GM19035 (cell line): ENCODE results near the gene TBC1D5.

Experiments used
- ATAC-seq: cut with Tn5 transposase; IDR thresholded peaks from one replicate; pipeline ENCODE4 v1.9.1; 2021; ENCODE audit not compliant: unreplicated experiment

The TBC1D5 gene

DNA sequence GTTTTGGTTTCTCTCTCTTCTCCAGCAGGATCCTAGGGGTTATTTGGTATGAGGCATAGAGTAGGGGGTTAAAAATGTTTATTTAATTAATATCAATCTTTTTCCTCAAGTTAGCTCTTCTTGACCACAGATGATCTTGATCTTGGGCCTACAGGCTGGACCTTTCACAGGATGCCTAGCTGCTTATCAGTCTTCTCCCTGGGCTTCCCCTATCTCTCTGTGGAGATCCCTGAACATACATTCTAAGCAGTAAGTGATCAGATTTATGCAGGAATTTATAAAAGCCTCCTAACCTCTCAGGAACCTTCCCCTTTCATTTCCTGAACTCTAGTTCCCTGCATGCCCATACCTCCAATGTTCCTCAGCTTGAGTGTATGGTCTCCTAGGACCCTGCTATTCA is 428.3 kb downstream of the TBC1D5 start:
- ATAC-seq, result no peak

DNA sequence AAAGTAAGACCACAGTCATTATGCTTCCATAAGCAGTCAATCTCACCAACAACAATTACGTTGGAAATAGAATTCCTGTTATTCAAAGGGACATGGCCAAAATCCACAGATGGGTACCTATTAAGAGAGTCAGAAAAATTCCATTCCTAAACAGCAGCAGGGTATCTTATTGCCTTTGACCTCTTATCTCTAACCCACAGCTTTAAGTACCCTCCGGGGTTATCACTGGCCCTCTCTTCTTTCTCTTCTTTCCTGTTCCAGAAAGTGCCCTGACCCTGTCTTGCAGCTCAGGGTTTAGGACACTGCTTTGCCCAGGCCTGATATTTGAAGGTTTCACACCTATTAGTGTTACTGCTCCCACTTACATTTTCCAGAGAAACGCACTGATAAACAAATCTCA is 428.7 kb downstream of the TBC1D5 start:
- ATAC-seq, result no peak

DNA sequence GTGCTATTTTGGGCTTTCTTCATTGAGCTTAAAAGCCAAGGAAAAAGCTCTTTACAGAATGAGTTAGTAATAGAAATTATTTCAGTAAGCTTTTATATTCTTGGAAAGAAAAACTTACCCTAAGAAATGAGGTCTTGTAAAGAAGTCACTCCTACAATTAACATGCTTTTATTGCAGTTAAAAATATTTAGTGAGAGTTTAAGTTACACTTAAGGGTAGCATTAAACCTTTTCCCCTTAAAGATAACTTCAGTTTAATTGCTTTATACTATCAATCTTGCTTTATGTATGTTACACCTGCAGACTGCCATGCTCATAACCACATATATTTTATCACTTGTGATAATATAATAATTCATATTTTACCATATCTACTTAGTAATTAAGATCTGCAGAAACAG is 431.4 kb downstream of the TBC1D5 start:
- no peak for ATAC-seq

DNA sequence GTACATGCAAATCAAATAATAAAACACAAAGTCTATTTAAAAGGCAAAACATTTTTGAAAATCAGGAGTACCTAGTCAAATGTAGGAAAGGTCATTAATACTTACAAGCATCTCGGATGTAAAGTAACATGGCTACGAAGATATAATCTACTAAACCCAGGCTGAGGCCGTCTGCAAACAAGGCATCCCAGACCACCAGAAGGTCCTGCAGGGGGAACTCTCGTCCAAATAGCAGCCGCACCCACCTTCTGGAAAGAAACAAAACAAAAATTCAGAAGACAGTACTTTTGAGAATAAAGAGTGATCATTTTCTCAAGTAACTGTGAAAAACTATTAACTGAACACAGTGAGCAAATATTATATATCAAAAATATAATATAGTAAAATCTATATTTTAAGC is 434.5 kb downstream of the TBC1D5 start:
- no peak for ATAC-seq

DNA sequence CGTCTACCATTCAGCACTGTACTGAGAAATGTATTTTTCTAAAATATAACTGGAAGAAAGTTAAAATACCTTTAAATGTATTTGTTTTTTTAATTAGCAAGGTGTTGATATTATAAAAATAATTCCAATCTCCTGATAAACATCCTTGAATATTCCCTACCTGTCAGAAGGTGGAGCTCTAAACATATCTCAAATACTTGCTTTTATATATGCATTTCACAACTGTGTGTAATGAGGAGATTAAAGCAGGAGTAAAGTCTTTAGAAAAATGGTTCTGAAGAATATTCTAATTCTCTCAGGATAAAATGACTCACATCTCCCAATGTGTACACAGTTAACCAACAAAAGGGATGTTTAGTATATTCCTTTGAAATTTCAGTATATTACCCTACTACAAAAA is 434.9 kb downstream of the TBC1D5 start:
- ATAC-seq, result no peak

DNA sequence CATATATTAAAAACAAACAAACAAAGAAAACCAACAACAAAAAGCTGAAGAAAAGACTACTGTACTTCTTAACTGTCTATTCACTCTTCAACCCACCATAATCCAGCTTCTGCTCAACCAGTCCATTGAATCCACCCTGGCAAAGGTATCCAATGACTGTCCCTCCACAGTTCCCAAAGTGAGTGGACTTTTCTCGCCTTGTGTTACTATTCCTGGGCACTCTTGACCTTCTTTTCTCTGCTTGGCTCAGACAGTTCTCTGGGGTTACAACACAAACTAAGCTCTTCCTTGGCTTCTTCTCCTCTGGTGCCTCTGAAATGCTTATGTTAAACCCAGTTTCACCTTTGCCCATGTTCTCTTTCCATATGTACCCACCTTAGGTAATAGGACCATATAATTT is 437.5 kb downstream of the TBC1D5 start:
- ATAC-seq, result no peak

DNA sequence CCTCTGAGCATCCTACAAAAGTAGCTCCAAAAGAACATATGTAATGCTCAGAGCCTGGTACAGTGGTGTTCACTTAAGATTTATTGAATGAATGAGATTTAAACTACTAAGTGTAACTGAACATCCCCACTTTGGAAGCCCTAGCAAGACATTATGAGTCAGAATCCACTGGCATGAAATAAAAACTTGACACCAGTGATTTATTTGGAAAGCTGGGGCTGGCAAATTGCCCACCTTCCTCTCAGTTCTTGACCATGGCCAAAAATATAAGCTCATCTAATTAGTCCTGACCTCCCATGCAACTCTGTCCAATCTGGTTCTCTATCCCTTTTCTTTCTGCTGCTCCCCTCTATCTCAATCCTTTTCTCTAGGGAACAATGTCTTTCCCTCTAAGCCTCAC is 439.7 kb downstream of the TBC1D5 start:
- ATAC-seq, result no peak

DNA sequence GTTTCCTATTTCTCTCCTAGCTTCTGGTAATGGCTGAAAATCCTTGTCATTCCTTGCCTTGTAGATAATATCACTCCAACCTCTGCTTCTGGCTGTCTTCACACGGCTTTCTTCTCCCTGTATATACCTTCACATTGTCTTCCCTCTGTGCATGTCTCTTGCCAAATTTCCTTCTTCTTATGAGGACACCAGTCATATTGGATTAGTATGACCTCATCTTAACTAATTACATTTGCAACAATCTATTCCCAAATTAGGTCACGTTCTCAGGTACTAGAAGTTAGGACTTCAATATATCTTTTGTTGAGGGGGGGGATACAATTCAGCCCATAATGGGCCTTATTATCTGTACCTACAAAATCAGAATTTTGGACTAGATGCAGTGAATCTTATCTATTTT is 440.3 kb downstream of the TBC1D5 start:
- ATAC-seq, result no peak

DNA sequence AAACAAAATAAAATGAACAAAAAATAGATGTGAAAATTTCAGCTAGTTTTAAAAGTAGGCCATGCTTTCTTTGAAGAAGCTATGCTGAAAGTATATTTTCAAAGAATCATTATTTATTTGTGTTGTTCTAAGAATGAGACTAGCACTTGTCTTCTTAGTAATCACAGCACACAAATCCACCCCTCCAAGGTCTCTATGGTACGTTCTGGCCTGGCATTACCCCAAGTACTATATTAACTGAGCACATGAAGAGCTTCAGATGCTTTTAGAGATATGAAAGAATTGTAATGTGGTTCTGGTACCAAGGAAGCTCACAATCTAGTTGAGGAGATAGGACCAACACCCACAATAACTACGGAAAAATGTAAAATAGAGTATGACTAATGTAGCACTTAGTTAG is 441.2 kb downstream of the TBC1D5 start:
- ATAC-seq, result no peak

DNA sequence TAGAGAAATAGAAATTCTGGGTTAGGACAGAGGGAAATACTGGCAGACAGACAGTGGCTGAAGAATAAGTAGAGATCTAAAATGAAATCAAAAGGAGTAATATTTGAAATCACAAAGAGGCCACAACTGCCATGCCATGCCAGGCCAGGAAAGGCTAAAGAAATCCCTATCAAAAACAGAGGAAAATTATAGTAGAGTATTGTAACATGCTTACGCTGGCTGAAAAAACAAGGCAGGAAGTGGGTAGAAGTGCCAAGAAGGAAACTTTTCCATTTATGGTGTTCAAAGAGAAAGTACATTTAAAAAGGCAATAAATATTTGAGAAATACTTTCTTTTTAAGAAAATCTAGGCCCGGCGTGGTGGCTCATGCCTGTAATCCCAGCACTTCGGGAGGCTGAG is 442.0 kb downstream of the TBC1D5 start:
- no peak for ATAC-seq

DNA sequence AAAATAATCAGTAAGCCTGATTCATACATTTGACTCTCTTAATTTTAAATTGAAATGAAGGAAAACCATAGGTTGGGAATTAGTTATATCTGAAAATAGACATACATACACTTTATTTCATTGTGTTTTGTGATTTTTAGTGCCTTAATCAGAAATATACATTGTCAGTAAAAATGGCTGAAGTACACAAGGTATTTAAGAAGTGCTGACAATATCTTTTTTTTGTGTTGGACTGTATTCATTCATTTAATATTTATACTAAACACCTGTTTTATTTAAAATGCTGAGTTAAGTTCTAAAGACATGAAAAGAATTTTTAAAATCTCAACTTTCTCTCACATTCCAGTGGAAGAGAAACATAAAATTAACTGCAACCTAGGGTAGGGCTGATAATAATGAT is 444.4 kb downstream of the TBC1D5 start:
- ATAC-seq, result no peak

DNA sequence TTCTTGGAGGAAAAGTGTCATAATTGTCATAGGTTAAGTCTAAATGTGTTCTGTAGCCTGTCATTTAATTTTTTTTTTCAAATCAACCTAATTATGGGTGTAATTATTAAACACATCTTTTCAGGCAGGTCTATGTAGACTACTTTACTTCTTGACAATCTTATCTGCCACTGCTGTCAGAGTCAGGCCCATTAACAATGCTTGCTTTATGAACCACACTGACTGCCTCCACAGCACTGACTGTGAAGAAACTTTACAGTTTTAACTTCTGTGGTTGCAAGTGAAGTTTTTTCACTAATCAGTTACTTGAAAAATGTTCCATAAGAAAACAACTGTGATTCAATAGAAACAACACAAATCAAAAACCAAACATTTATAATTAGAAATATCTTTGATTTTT is 449.9 kb downstream of the TBC1D5 start:
- no peak for ATAC-seq

DNA sequence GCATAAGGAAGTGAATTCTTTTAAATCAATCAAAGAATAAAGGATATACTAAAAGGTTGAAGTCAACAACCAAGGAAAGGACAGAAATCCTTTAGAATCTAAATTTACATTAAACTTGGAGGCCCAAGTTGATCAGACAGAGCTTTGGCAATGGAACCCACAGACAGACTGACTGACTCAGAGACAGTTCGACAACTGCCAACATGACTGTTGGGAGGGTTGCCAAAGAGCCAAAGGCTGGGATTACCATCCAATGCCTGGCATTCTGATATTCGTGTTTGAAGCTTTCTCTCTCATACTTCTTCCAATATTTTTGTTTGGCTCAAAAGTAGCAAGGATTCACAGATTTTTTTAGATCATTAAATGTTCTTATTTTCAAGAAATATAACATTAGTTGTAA is 451.5 kb downstream of the TBC1D5 start:
- ATAC-seq, result no peak

DNA sequence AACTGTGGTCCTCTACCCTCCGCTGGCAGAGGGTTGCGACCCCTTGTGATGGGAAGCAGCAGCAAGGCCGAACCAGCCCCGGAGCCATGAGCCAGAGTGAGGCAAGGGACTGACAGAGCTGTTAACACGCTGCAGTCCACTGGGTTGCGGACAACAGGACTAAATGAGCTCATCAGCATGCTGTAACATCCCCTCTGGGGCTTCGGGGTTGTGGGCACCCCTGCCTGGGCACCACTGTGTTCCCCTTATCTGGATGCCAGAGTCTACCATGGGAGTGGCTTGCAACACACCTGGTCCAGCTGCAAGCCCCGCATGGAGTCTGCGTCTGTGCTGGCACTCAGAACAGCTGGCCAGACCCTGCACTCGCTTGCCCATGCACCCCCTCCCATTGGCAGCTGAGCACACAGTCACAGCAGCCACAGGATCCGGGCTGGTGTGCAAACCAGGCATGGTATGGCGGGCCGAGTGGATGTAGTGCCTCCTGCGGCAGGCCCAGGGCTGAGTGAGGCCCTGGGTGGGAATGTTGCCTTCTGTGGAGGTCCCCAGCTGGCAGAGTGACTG is 453.5 kb downstream of the TBC1D5 start:
- no peak for ATAC-seq

DNA sequence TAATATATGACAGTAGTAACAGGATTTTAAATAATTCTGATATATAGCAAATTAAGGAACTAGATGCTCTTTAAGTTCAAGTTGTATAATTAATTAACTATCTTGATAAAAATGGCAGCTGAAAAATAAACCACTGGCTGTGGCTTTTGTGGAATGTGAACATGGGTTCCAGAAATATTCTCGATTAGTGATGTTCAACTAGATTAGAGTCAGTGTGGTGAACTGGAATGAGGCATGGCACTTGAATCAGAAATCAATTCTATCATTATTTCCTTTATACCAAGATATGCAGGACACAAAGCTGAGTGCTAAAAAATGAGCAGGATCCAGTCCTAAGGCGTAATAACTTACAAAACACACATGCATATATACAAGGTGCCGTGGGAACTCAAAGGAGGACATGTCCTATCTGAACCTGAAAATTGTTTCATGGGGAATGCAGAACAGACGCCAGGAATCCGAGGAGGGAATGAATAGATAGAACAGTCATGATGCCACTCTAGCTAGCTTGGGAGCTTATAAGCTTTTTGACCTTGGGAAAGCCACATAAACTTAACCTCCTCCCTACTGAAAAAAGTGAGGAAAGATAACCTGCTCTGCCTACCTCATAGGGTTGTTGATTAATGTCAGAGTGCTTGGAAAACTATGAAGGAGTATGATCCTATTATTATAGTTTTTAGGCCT is 455.3 kb downstream of the TBC1D5 start:
- ATAC-seq, result no peak

DNA sequence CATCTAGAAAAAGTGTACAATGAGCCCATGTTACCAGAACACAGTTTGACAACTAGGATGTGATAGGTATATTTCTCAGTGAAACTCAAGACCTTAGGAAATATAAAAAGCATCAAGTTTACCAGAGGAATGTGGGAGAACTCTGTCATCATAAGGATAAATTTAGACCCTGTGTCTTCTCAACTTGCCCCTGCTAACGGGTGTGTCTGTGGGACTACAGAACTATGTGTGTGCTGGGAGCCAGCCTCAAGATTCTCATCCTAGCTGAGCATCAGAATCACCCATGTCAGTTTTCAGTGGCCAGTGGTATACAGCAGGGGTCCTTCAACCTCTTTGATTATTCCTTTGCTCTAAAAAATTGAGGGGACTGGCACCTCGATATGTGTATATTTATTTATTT is 464.4 kb downstream of the TBC1D5 start:
- no peak for ATAC-seq

DNA sequence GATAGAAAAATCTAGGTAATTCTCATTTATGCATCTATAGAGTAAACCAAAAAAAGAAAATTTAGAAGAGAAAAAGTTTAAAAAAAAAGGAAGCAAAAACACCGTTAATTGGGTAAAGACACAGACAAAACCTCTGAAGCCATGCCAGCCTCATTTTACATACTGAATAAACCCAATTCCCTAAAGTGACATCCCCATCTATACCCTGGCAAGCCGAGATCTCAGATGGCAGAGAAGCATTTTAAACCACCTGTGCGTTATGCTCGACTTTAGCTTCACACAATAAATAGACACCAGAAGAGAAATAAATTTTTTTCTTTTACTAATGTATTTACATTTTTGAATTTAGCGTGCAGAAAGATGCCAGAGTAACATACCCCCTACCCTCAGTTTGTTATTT is 475.6 kb downstream of the TBC1D5 start:
- no peak for ATAC-seq

DNA sequence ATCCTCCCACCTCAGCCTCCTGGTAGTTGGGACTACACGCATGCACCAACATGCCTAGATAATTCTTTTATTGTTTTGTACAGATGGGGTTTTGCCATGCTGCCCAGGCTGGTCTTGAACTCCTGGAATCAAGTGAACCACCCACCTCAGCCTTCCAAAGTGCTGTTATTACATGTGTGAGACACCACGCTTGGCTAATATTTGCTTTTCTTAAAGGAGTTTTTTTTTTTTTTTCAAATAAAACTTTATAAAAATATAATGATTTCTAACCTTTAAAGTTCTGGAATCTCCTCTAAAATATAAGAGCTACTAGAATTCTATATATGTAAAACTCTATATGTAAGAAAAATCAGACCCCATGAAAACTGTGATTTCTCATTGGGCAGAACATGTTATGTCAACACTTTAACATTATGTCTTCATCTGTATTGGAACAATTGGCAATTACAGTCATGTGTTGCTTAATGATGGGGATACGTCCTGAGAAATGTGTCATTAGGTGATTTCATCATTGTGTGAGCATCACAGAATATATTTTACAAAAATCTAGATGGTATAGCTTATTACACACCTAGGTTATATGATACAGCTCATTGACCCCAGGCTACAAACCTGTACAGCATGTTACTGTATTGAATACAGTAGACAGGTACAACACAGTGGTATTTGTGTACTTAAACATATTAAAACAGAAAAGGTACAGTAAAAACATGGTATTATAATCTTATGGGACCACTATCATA is 480.6 kb downstream of the TBC1D5 start:
- ATAC-seq, result no peak

DNA sequence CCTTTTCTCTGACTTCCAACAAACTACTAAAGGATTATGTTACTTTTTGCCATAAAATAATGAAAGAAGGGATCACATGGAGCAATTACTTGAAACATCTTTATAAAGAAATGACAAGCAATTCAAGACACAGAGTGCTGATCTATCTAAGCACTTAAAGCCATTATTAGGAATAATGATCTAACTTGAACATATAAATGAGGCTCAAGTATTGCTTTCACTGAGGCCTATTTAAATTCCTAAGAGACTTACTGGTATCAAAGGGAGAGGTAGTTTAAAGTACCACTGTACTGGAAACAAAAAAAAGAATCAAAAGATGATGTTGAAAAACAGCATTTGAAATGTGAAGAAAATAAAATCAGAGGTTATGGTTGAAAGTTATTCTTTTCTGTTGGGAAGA is 482.2 kb downstream of the TBC1D5 start:
- no peak for ATAC-seq

DNA sequence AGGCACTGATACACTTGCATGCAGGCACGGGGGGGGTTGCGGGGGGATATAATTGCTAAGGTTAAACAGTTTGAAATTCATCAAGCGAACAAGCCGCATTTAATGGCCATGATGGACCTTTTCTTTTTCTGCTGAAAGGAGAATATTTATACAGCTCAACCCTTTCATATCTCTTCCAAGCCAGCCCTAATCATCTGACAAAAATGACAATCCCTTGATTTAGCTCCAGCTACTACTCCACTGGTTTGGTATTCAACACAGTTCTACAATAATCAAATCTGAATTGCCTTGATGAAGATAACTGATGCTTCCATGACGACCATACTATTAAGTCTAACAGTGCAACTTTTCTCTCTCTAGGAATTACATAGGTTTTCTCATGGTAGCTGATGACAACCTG is 482.7 kb downstream of the TBC1D5 start:
- ATAC-seq, result no peak

DNA sequence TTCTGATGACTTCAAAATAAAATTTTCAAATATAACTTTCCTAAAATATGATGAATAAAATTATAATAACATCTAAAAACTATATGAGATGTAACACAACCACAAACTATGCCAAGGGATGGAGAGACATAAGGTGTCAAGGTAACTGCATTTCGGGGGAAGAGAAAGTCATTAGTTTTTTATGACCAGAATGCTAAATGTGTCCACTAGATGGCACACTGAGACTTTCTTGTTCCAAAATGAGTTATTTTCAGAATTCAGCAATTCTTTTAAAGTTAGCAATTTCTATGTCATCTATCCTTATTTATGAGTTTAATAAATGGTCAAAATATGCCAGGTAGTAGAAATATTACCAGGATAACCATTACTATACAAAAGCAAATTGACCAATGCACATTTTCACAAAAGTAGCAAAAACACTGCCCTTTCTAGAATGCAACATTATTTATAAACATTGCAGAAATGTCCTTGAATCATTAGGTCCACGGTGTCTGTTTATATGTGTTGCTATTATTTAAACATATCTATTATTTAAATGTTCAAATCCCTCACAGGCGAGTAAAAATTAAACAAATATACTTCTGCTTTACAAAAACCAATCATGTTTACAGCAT is 483.5 kb downstream of the TBC1D5 start:
- ATAC-seq, result no peak

DNA sequence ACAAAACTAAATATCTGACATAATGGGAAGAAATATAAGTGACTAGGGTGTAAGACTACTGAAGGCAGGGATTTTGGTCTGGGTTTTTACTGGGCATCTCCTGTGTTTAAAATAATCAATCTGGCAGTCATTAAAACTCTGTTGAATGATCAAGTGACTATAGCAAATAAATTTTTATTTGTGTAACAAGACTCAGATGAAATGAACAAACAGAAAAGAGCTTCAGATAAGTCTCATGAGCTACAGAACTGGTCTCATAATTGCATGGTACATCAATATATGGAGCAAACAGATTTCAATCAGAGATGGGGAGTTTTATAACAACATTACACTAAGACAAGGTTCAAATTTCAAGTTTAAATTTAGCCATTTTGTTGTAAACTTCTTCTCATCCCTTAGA is 485.2 kb downstream of the TBC1D5 start:
- ATAC-seq, result no peak
